AG09319 (cell line): ENCODE results near the gene ADARB1.
A peak's percentile ranks its signal among the peaks of the same experiment; 100 is the strongest.

Experiments used
- DNase-seq: peaks from one replicate; pipeline ENCODE4 v3.0.0-alpha.2; 2010; ENCODE audit warnings: low read depth; ENCODE audit errors: extremely low read depth
- TF ChIP-seq, protein P1 (sequence below): IDR thresholded peaks from 2 replicates; pipeline ENCODE4 v1.5.1; 2011; ENCODE audit warnings: low read depth, mild to moderate bottlenecking, inconsistent platforms, low read length, moderate library complexity

ADARB1 gene

GRCh38 chr21:45270306-45270821 lies 196.0 kb downstream of the ADARB1 start:
- DNase-seq = no peak
- TF ChIP-seq, protein P1, sequence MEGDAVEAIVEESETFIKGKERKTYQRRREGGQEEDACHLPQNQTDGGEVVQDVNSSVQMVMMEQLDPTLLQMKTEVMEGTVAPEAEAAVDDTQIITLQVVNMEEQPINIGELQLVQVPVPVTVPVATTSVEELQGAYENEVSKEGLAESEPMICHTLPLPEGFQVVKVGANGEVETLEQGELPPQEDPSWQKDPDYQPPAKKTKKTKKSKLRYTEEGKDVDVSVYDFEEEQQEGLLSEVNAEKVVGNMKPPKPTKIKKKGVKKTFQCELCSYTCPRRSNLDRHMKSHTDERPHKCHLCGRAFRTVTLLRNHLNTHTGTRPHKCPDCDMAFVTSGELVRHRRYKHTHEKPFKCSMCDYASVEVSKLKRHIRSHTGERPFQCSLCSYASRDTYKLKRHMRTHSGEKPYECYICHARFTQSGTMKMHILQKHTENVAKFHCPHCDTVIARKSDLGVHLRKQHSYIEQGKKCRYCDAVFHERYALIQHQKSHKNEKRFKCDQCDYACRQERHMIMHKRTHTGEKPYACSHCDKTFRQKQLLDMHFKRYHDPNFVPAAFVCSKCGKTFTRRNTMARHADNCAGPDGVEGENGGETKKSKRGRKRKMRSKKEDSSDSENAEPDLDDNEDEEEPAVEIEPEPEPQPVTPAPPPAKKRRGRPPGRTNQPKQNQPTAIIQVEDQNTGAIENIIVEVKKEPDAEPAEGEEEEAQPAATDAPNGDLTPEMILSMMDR = peak; percentile 10
